Breast epithelium (tissue), 4 donors: ENCODE measurements around the gene ARHGAP8. TPM values are rescaled to one million over a fixed set of nuclear protein-coding genes. Genes with fewer than 3 reads are reported as not detected.

ENCODE experiments used
- DNase-seq, 2 donors: peaks; one replicate each; pipeline ENCODE4 v3.0.0-alpha.2; 2019; ENCODE audit warnings: low spot score in 2 of 2
- H3K27ac ChIP-seq, 2 donors: fragments of 200-600 bp; sonication (generic) in 1 of 2; one replicate each; pipeline ENCODE4 v1.5.1; 2016 to 2019; ENCODE audit warnings: mild to moderate bottlenecking in 1 of 2
- H3K27me3 ChIP-seq, 2 donors: fragments of 200-600 bp; sonication (generic) in 1 of 2; one replicate each; pipeline versions ENCODE4 v1.5.1 to v1.6.0; 2017 to 2019; ENCODE audit warnings: control low read depth in 1 of 2, mild to moderate bottlenecking in 1 of 2
- H3K36me3 ChIP-seq: fragments of 200-600 bp; one replicate; pipeline ENCODE4 v1.5.1; 2019
- H3K4me1 ChIP-seq, 2 donors: fragments of 200-600 bp; sonication (generic); one replicate each; pipeline ENCODE4 v1.5.1; 2016 to 2019; ENCODE audit warnings: control low read depth in 1 of 2
- H3K4me3 ChIP-seq, 3 donors: fragments of 200-600 bp; sonication (generic); 1 replicate in 2 of 3; 2 replicates in 1 of 3; pipeline ENCODE4 v1.5.1; 2016 to 2019; ENCODE audit warnings: mild to moderate bottlenecking in 3 of 3, moderate library complexity in 2 of 3
- H3K9me3 ChIP-seq, 2 donors: fragments of 200-600 bp; sonication (generic) in 1 of 2; one replicate each; pipeline ENCODE4 v1.5.1; 2016 to 2019; ENCODE audit warnings: control low read depth in 1 of 2
- POLR2A ChIP-seq: fragments of 450-650 bp; IDR thresholded peaks from one replicate; pipeline ENCODE4 v1.6.1; 2016; ENCODE audit warnings: antibody characterized with exemption, mild to moderate bottlenecking, moderate library complexity
- POLR2AphosphoS5 ChIP-seq, 3 donors: sonication (generic); formaldehyde crosslinking; IDR thresholded peaks; one replicate each; pipeline ENCODE4 v1.6.1; 2017; ENCODE audit warnings: antibody characterized with exemption in 3 of 3
- intact Hi-C: fragments of 100-400 bp; cut with DNase I; formaldehyde crosslinking; loops from one replicate; pipeline ENCODE4 v1.15.1; 2023; ENCODE audit warnings: low total_unique reads
- total RNA-seq, 3 donors: library from RNA; depleted of rRNA; stranded (reverse); fragments of >200 nt; gene quantifications; one replicate each; pipeline ENCODE4 v1.1.0, GENCODE V29; 2016
- TF ChIP-seq, protein P1 (sequence below), 3 donors: fragments of 450-650 bp; IDR thresholded peaks; one replicate each; pipeline ENCODE4 v1.5.1; 2016 to 2017; ENCODE audit warnings: antibody characterized with exemption in 3 of 3, mild to moderate bottlenecking in 3 of 3, moderate library complexity in 3 of 3

The ARHGAP8 gene
- total RNA-seq, 3 donors from 2014 or later, result 9.8 to 39.4 (median 32.4) TPM

GRCh38 chr22:44819966-44820631 is 67.7 kb downstream of the ARHGAP8 start:
- intact Hi-C loops, result loop anchor here (10.0 kb wide), 1 partner anchor 275 kb away; no protein-coding TSS in a partner anchor
- DNase-seq, result no peak
- Histone ChIP-seq H3K4me1 (no peaks in the 10 kb centered on the region), H3K4me3 (no peak overlapping the region), H3K27ac (no peak overlapping the region), H3K36me3 (no peaks in the 10 kb centered on the region), H3K9me3 (no peaks in the 10 kb centered on the region), H3K27me3 (no peaks in the 10 kb centered on the region)
- no peak for TF ChIP-seq POLR2A

GRCh38 chr22:44821741-44822475 is 69.5 kb downstream of the ARHGAP8 start:
- H3K27me3 ChIP-seq, result no peaks in the 10 kb centered on the region
- no peak overlapping the region for H3K27ac ChIP-seq
- TF ChIP-seq, protein P1, sequence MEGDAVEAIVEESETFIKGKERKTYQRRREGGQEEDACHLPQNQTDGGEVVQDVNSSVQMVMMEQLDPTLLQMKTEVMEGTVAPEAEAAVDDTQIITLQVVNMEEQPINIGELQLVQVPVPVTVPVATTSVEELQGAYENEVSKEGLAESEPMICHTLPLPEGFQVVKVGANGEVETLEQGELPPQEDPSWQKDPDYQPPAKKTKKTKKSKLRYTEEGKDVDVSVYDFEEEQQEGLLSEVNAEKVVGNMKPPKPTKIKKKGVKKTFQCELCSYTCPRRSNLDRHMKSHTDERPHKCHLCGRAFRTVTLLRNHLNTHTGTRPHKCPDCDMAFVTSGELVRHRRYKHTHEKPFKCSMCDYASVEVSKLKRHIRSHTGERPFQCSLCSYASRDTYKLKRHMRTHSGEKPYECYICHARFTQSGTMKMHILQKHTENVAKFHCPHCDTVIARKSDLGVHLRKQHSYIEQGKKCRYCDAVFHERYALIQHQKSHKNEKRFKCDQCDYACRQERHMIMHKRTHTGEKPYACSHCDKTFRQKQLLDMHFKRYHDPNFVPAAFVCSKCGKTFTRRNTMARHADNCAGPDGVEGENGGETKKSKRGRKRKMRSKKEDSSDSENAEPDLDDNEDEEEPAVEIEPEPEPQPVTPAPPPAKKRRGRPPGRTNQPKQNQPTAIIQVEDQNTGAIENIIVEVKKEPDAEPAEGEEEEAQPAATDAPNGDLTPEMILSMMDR (IDR thresholded peaks at IDR 0.05), result no peak
- no peak for TF ChIP-seq POLR2A
- TF ChIP-seq POLR2AphosphoS5 (IDR thresholded peaks at IDR 0.05), result no peak
- H3K9me3 ChIP-seq, result no peaks in the 10 kb centered on the region
- intact Hi-C loops, result loop anchor here (10.0 kb wide), 1 partner anchor 273 kb away; no protein-coding TSS in a partner anchor
- no peaks in the 10 kb centered on the region for H3K36me3 ChIP-seq
- H3K4me3 ChIP-seq, result no peak overlapping the region
- H3K4me1 ChIP-seq, result no peaks in the 10 kb centered on the region
- DNase-seq, result no peak

DNA sequence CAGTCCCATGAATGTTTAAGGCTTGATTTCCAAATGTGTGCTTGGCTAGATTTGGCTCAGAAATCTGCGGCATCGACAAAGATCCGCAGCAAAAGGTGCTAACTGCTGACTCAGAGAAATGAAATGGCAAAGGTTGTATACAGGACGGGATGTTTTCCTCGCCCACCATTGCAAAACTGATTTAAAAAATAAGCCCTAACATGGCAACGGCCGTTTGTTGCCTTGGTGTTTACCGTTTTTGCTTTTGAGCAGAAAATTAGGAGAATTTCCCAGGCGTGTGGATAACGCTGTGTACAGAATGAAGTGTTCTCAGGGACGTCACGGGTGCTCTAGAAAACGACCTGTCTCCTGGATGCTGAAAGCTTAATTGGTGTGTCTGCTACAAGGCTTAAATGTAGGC is 70.2 kb downstream of the ARHGAP8 start:
- Histone ChIP-seq H3K27me3 (no peaks in the 10 kb centered on the region), H3K27ac (no peak overlapping the region), H3K9me3 (no peaks in the 10 kb centered on the region), H3K4me3 (no peak overlapping the region), H3K36me3 (no peaks in the 10 kb centered on the region), H3K4me1 (no peaks in the 10 kb centered on the region)
- no peak for DNase-seq
- no peak for TF ChIP-seq POLR2AphosphoS5 (IDR thresholded peaks at IDR 0.05)
- no peak for TF ChIP-seq POLR2A
- TF ChIP-seq, protein P1 (IDR thresholded peaks at IDR 0.05), result no peak
- intact Hi-C loops, result loop anchor here (10.0 kb wide), 1 partner anchor 272 kb away; no protein-coding TSS in a partner anchor

DNA sequence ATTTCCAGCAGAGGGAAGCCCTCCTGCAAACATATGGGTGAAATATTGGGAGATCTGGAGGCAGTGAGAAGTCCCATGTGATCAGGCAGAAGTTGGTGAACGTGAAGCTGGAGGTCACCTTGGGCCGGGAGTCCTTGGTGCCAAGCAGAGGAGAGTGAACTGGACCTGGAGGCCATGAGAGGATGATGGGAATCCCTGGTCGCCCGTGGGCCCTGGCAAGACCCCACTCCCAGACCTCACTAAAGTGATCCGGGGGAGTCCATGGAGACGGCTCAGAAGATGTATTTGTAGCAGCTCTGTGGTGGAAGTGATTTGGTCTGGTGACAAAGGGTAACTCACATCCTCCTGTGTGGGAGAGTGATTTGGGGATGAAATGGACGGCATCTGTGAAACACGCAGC is 71.0 kb downstream of the ARHGAP8 start:
- Histone ChIP-seq H3K4me1 (no peaks in the 10 kb centered on the region), H3K27me3 (no peaks in the 10 kb centered on the region), H3K27ac (no peak overlapping the region), H3K9me3 (no peaks in the 10 kb centered on the region), H3K4me3 (no peak overlapping the region), H3K36me3 (no peaks in the 10 kb centered on the region)
- no peak for TF ChIP-seq POLR2A
- TF ChIP-seq, protein P1 (IDR thresholded peaks at IDR 0.05), result no peak
- TF ChIP-seq POLR2AphosphoS5 (IDR thresholded peaks at IDR 0.05), result no peak
- intact Hi-C loops, result loop anchor here (10.0 kb wide), 1 partner anchor 271 kb away; no protein-coding TSS in a partner anchor
- DNase-seq, result no peak

DNA sequence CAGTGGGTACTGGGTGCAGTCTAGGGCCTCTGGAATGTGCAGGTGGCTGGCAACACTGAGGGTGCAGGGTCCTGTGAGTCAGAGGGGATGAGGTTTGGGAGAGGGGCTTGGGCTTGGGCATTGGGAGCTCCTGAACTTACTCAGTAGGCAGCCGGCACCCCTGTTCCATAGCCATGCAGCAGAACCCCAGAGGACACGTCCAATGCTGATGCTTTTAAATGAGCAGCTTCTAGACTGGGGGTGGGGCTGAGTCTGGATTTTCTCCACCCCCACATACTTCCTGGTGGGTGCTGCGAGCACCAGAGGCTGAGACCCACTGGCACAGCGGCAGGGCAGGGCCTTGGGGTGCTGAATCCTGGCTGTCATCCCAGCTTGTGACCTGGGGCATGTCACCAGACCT is 71.4 kb downstream of the ARHGAP8 start:
- Histone ChIP-seq H3K9me3 (no peaks in the 10 kb centered on the region), H3K4me1 (no peaks in the 10 kb centered on the region), H3K4me3 (no peak overlapping the region), H3K27me3 (no peaks in the 10 kb centered on the region), H3K36me3 (no peaks in the 10 kb centered on the region), H3K27ac (no peak overlapping the region)
- no peak for TF ChIP-seq POLR2A
- intact Hi-C loops, result loop anchor here (10.0 kb wide), 1 partner anchor 271 kb away; no protein-coding TSS in a partner anchor
- DNase-seq, result no peak

DNA sequence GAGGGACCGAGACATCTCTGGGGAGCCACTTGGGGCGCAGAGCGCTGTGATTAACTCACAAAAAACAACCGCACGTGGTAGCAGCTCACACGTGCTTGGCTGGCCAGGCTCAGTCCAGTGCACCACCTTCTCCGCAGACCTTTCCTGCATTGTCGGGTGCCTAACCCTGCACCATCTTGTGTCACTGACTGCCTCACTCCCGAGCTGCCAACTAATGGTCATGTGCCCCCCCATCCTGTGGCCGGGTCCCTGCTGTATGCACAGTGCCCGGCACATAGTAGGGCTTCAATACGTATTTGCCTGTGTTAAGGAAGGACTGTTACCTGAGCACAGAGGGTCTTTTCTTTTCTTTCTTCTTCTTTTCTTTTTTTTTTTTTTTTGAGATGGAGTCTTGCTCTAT is 71.9 kb downstream of the ARHGAP8 start:
- H3K27ac ChIP-seq, result no peak overlapping the region
- no peak overlapping the region for H3K4me3 ChIP-seq
- no peak for TF ChIP-seq POLR2AphosphoS5 (IDR thresholded peaks at IDR 0.05)
- TF ChIP-seq, protein P1 (IDR thresholded peaks at IDR 0.05), result no peak
- no peak for TF ChIP-seq POLR2A
- no peaks in the 10 kb centered on the region for H3K9me3 ChIP-seq
- H3K27me3 ChIP-seq, result no peaks in the 10 kb centered on the region
- no peak for DNase-seq
- H3K4me1 ChIP-seq, result no peaks in the 10 kb centered on the region
- intact Hi-C loops, result loop anchor here (10.0 kb wide), 1 partner anchor 271 kb away; no protein-coding TSS in a partner anchor
- no peaks in the 10 kb centered on the region for H3K36me3 ChIP-seq
